NCI-H226 (cell line): ENCODE data around the gene EEF1AKMT2.

ENCODE experiments used
- DNase-seq: peaks from one replicate; pipeline ENCODE4 v3.0.0-alpha.2; 2015

EEF1AKMT2 gene

DNA sequence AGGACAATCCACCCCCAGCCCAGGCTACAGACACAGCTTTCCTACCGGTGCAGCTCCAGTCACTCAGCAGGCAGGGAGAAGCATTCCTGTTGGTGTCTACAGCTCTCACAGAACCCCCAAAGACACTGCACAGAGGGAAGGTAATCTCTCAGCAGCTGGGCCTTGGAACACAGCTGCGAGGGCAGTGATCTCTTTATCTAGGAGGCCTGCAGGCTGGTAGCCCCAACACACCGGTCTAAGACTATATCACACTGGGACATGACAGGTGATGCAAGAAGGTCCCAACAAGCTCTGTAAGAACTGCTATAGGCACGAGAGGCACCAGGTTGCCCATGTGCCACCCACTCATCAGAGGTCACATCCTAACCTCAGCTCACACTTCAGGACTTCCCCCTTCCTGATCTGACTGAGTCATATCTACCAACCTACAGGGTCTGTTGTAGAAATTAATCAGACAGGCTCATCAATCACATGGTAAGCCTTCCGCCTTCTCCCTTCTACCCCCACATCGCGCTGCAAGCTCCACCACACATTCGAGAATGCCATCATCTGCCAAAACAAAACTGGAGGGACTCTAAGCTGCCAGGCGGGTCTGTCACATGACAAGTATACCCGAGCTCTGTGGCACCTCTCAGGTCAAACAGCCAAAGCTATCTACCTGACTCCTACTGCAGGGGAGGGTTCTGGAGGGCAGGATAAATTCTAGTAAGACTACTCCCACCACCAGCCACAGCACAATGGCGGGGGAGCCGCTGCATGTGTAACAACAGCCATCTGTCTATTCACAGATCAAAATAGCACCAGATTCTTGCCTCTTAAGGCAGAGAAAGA lies 73.6 kb downstream of the EEF1AKMT2 start:
- no peak for DNase-seq

DNA sequence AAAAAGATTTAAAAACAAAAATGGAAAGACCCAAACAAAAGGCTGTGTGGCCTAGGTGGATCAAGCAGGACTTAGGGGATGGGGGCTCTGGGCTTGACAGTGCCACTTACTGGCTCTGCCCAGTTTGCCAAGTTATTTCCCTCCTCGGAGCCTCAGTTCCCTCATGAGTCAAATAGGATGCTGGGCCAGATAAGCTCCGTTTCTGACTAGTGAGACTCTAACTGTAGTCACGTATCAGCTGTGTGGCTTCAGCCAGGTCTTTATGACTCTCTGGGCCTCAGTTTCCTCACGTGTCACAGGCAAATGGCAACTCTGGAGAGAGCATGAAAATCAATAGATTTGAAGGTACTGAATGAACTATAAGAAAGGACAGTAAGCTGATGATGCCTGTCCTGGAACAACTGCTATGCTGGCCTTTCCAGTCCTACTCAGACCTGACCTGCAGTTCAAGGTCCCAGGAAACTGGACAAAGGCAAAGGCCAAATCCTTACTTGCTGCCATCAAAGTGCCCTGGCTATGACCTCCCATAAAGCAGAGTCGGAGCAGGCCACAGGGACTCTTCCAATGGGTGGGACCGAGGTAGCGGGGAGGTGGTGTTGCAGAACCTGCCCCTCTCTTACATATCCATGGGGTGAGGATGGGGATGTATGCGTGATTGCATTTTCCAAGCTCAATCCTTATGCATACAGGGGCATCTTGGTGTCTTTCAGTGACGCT lies 74.5 kb downstream of the EEF1AKMT2 start:
- no peak for DNase-seq

DNA sequence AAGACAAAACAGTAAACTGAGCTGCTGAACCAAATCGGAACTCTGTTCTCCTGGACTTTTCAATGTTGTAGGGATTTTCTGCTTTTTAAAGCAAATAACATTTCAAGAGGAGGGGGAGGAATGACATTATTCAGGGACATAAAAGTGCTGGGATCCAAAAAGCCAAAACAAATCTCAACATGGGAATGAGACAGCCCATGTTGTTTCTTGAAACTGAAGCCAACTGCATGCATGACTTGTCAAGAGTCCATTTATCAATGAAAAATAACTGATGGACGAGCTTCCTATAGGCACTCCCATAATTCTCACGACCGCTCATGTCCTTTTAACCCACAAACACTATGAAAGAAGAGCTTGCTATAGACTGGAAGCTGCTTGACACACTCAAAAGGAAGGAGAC lies 75.3 kb downstream of the EEF1AKMT2 start:
- no peak for DNase-seq

DNA sequence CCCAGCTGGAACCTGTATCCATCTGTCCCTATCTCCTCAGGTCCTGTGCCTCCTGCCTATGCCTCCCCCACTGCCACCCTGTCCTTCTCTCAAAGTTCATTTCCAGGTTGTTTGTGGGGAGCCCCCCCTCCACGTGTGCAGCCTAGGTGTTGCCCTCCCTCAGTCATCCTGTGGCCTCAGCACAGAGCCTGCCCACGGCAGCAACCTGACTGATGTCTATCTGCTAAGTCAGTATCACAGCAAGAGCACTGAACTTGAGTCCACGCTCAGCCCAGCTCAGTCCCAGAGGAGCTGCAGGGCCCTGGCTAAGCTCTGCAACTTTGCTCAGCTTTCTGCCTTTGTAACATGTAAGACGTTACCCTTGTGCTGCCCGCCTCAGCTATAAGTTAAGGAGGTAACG lies 76.2 kb downstream of the EEF1AKMT2 start:
- no peak for DNase-seq

DNA sequence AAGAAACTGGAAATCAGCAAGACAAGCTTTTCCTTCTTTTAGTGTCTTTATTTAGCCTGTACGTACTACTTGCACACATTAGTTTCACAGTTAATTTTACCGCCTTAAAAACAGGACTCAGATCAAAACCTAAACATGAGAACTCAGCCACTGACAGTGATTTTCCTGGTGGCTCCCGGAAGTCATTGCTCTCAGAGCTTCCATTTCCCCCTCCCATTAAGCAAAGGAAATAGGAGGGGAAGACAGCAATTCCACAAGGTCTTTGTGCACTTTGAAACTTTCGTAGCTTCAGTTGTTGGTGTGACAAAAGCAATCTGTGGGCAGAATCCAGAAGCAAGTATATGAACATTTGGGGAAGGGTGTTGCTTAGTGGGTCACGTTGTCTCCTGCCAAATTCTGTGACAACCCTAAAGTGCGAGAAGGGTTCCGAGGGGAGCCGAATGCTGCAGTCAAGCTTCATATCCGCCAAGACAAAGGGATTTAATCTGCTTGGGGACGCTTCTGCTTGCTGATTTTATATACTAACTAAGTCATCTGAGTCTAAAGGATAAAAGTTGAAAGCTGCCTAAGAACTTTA lies 77.9 kb downstream of the EEF1AKMT2 start:
- no peak for DNase-seq

DNA sequence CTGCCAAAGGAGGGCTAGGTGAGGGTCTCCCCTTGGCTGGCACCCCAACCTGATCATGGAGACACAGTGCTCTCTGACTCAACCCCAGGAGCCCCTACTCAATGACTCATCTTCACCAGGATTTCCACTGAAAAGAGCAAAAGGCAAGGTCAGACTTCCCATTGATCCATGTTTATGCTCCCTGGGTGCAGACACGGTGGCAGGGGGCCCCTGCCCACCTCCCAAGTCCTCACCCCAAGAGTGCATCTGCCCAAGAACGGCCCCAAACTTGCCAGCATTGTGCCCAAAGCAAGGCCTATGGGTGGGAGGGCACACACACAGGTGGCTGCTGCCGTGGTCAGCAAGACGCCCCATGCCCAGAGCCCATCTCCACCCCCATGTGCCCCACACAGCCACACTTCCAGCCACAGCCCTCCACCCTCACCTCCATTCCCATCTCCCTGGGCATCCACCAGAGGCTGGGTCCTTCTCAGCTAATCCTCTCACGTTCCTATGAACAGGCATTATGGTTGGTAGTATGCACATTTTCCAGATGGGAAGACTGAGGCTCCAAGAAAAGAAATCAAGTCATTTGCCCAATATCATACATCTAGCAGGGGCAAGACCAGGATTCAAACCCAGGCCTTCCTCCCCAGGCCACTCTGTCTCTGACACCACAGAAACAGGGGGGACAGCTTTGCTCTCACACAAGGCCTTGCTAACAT lies 78.8 kb downstream of the EEF1AKMT2 start:
- no peak for DNase-seq

DNA sequence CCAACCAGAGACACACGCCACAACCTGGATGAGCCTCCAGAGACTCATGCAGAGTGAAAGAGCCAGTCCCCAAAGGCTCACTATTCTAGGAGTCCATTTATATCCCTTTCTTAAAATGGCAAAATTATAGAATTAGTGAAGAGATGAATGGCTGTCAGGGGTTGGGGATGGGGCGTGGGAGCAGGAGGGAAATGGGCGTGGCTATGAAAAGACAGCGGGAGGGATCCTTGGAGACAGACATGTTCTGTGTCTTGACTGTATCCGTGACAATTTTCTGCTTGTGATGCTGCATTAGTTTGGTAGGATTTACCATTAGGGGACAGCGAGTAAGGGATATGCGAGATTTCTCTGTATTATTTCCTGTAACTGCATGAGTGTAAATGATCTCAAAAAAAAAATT lies 80.5 kb downstream of the EEF1AKMT2 start:
- DNase-seq = no peak

DNA sequence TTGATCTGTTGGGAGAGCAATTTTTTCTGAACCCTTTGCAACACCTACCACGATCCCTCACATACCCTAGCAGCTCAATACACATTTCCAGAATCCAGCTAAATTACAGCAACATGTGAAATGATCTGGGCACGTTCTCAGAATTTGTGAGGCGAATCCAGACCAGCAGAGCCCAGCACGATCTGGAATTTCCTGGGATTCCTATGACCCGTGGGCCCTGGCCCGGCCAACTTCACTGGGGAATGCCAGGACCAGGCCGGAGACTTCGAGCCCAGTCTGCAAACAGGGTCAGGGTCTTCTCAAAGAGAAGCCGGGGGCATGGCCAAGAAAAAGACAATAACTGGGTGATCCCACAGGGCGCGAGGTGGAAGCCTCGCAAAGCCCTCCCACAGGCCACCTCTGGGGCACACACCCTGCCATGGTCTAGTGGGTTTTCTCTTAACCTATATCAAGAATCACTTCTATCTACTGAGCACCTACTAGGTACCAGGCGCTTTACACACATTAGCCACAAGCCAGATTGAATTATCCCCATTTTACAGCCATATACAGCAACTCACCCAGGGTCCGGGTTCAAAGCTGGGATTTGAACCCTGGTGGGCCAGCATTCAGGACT lies 81.3 kb downstream of the EEF1AKMT2 start:
- no peak for DNase-seq

DNA sequence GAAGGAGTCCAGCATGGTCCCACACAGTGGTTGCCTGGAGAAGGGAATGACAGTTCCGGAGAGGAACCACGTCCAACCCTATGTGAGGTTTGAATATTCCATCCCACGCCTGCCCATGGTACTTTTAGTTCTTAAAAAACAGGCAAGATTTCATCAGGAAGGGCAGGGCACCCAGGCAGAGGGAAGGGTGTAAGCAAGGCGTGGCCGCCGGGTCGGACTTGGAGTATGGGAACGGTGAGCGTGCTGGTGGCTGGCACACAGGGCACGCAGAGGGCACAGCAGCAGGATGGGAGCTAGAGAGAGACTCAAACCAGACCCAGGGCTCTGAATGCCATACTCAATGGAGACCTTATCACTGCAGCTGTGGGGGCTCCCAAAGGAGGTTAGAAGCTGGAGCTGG lies 81.8 kb downstream of the EEF1AKMT2 start:
- no peak for DNase-seq

DNA sequence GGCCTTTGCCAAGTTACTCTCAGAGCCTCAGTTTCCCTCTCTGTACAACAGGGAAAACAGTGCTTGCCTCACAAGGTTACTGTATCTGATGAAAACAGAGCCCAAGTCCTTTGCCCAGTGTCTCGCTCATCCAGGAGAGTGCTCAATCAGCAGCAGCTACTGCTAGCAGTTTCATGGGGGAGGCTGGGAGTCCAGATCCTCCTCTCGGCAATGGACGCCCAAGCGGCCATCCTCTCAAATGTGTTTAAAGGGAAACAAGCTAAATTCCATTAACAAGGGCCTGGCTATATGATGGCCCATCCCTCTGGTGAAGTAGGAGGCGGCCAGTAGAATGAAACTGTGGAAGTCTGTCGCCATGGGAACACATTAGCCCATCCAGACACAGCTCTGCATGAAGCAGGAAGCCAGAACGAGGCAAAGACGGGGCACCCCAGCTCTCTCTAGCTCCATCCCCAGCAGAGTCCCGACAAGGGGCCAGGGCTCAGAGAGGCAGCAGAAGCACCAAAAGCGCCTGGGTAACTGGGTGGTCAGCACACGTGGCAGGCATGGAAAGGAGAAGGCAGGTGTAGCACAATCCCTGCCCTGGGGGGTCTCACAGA lies 82.7 kb downstream of the EEF1AKMT2 start:
- DNase-seq = no peak

DNA sequence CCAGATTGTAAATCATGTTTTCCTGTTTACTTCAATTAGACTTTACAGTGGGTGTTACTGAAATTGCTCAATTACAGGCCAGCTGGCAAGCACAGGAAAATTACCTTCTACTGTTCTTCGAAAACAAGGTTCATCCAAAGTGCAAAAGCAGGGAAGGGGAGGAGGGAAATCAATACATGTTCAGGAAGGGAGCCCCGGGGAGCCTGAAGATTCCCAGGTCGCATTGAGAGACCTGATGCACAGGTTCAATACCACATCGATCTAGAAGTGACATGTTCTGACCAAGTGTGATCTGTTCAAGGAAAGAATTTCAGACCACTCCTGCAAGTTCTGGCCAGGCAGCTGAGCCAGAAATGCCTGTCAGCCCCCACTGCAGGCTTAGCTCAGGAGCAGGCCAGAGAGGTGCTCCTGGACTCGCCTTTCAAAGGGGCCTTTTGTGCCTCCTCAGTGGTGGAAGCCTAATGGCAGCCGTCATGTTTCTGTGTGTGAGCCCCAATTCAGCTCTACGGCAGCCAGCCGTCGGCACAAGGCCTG lies 83.4 kb downstream of the EEF1AKMT2 start:
- no peak for DNase-seq
